HFFc6 (cell line): ENCODE data around the gene RXFP3. TPM values are rescaled to one million over a fixed set of nuclear protein-coding genes. Genes with fewer than 3 reads are reported as not detected.

ENCODE experiments used
- DNase-seq: peaks from one replicate; pipeline ENCODE4 v3.0.0-alpha.2; 2018
- H3K27ac Mint-ChIP-seq: 2 replicates; pipeline ENCODE4 v1.8.0; 2020; ENCODE audit warnings: mild to moderate bottlenecking, mixed read lengths
- H3K27me3 Mint-ChIP-seq: 2 replicates; pipeline ENCODE4 v1.8.0; 2021; ENCODE audit warnings: mild to moderate bottlenecking, moderate library complexity, mixed read lengths; ENCODE audit not compliant: insufficient read depth
- H3K36me3 Mint-ChIP-seq: 2 replicates; pipeline ENCODE4 v1.8.0; 2021; ENCODE audit warnings: low read depth, mixed read lengths
- H3K4me1 Mint-ChIP-seq: 2 replicates; pipeline ENCODE4 v1.8.0; 2020; ENCODE audit warnings: low read depth, mixed read lengths
- H3K4me3 Mint-ChIP-seq: 2 replicates; pipeline ENCODE4 v1.8.0; 2020; ENCODE audit warnings: mild to moderate bottlenecking, moderate library complexity, mixed read lengths
- H3K9me3 Mint-ChIP-seq: 2 replicates; pipeline ENCODE4 v1.8.0; 2020; ENCODE audit warnings: mild to moderate bottlenecking, mixed read lengths
- total RNA-seq, 6 experiments: library from RNA; stranded (reverse); fragmentation: NEBNext Ultra II Directional; extraction: Animal tissue kit (Norgen Biotek cat#: 25700); gene quantifications; 2 replicates in 1 of 6; 3 replicates in 5 of 6; pipeline ENCODE4 v1.2.3, GENCODE V29; 2021
- TF ChIP-seq, protein P1 (sequence below): fragments of 200-600 bp; sonication (generic); IDR thresholded peaks from 2 replicates; pipeline ENCODE4 v1.5.0; 2021; ENCODE audit warnings: antibody characterized with exemption, mild to moderate bottlenecking

RXFP3 gene
- total RNA-seq, 6 experiments from 2014 or later = not detected

GRCh38 chr5:33976307-33976706 is 40.1 kb downstream of the RXFP3 start:
- no peak overlapping the region for H3K27ac Mint-ChIP-seq
- TF ChIP-seq, protein P1, sequence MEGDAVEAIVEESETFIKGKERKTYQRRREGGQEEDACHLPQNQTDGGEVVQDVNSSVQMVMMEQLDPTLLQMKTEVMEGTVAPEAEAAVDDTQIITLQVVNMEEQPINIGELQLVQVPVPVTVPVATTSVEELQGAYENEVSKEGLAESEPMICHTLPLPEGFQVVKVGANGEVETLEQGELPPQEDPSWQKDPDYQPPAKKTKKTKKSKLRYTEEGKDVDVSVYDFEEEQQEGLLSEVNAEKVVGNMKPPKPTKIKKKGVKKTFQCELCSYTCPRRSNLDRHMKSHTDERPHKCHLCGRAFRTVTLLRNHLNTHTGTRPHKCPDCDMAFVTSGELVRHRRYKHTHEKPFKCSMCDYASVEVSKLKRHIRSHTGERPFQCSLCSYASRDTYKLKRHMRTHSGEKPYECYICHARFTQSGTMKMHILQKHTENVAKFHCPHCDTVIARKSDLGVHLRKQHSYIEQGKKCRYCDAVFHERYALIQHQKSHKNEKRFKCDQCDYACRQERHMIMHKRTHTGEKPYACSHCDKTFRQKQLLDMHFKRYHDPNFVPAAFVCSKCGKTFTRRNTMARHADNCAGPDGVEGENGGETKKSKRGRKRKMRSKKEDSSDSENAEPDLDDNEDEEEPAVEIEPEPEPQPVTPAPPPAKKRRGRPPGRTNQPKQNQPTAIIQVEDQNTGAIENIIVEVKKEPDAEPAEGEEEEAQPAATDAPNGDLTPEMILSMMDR = no peak

DNA sequence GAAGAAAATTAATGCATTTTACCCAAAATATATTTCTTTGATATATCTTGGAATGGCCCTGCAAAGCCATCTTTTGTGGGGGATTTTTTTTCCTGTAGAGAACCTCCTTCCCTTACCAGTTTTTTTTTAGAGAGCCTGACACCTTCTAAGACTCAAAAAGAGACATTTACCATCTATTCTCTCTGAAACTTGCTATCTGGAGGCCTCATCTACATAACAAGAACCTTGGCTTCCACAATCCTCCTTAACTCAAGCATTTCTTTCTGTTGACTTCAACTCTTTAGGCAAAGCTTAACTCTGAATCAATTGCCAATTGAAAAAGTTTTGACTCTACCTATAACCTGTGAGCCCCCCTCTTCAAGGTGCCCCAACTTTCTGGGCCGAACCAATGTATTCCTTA is 42.1 kb downstream of the RXFP3 start:
- Mint-ChIP-seq H3K27ac (no peak overlapping the region), H3K4me1 (peaks cover 24% of the 10 kb centered on the region), H3K27me3 (peaks cover 7% of the 10 kb centered on the region), H3K9me3 (no peaks in the 10 kb centered on the region), H3K36me3 (no peaks in the 10 kb centered on the region), H3K4me3 (no peak overlapping the region)
- no peak for DNase-seq
- TF ChIP-seq, protein P1 = no peak

More at GRCh38 chr5:33976307-33976706, 40.1 kb downstream of the RXFP3 start:
- Mint-ChIP-seq H3K27me3 (peaks cover 4% of the 10 kb centered on the region), H3K36me3 (no peaks in the 10 kb centered on the region), H3K4me1 (peaks cover 14% of the 10 kb centered on the region), H3K4me3 (no peak overlapping the region), H3K9me3 (no peaks in the 10 kb centered on the region)
- DNase-seq = no peak

DNA sequence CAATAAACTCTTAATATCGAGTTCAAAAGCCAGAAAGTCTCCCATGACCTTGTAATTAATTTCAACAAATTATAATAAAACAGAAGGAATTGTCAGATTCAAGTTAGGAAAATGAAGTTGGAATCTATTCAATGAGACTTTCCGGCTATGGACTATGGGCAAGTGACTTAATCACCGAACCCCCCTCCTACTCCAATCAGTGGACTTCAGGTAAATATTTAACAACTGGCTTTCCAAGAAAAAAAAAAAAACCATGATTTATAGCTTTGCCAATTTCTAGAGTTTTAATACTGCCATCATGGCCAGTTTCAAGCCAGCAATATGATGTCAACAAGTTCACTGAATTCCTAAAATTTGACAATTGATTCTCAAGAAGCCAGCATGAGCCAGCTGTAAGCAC is 43.8 kb downstream of the RXFP3 start:
- Mint-ChIP-seq H3K4me1 (peaks cover 20% of the 10 kb centered on the region), H3K36me3 (no peaks in the 10 kb centered on the region), H3K9me3 (no peaks in the 10 kb centered on the region), H3K27me3 (peaks cover 7% of the 10 kb centered on the region), H3K4me3 (no peak overlapping the region), H3K27ac (no peak overlapping the region)
- TF ChIP-seq, protein P1 = no peak
- no peak for DNase-seq

DNA sequence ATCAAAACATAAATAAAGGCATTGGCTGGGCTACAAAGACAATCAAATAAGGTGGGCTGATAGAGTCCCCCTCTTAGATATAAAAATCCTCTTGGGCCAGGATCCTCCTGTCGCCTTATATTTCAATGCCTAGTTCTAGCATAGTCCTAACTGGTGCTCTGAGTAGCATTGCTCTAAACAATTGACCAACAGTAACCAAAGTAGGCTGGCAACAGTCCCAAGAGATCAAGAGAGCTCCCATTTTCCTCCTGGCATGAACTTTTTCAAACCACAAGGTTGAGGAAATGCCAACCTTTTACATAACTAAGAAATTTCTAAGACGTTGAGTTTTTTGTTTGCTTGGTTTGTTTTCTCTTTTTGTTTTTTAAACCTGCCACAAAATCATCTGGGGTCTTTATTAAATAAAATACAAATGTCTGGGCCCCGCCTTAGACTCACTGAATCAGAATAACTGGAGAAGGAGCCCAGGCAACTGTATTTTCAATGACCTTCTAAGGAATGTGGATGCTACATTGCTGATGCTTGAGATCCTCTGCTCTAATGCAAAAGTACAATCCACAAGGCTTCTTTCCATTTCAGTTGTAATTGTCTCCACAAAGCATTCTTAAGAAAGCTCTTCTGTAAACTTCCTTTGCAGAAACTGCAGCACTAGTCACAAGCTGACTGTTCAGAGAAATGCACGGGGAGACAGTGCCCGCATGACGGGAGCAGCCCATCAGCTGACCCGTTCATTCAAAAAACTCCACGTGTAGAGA is 45.4 kb downstream of the RXFP3 start:
- DNase-seq = peak; percentile 36
- Mint-ChIP-seq H3K36me3 (no peaks in the 10 kb centered on the region), H3K4me1 (peaks cover 12% of the 10 kb centered on the region), H3K4me3 (no peak overlapping the region), H3K9me3 (no peaks in the 10 kb centered on the region), H3K27me3 (peaks cover 7% of the 10 kb centered on the region), H3K27ac (0 out of 2 replicates have a peak overlapping the region, but pooled peaks have one; percentile 14)
- TF ChIP-seq, protein P1 = no peak

- Mint-ChIP-seq H3K4me3 (no peak overlapping the region), H3K27ac (no peak overlapping the region)
Observed at GRCh38 chr5:33984178-33984577, 48.0 kb downstream of the RXFP3 start.

More at GRCh38 chr5:33984178-33984577, 48.0 kb downstream of the RXFP3 start:
- Mint-ChIP-seq H3K9me3 (no peaks in the 10 kb centered on the region), H3K4me1 (peaks cover 13% of the 10 kb centered on the region), H3K27me3 (peaks cover 2% of the 10 kb centered on the region; the same call in 1 of the 2 replicates), H3K36me3 (peaks cover 14% of the 10 kb centered on the region)
- TF ChIP-seq, protein P1 = no peak
- DNase-seq = no peak
